Progenitor cell of endocrine pancreas (in vitro differentiated cells): ENCODE measurements around the gene CALR. TPM values are rescaled to one million over a fixed set of nuclear protein-coding genes. Genes with fewer than 3 reads are reported as not detected.

ENCODE experiments used
- DNase-seq: peaks from one replicate; pipeline ENCODE4 v3.0.0; 2021; ENCODE audit warnings: low spot score; ENCODE audit not compliant: unreplicated experiment
- H3K27ac Mint-ChIP-seq: 2 replicates; pipeline ENCODE4 v1.8.0; 2021; ENCODE audit warnings: mild to moderate bottlenecking, moderate library complexity, mixed read lengths
- H3K27me3 Mint-ChIP-seq: 2 replicates; pipeline ENCODE4 v1.8.0; 2021; ENCODE audit warnings: mixed read lengths
- H3K36me3 Mint-ChIP-seq: 2 replicates; pipeline ENCODE4 v1.8.0; 2022; ENCODE audit warnings: mixed read lengths; ENCODE audit not compliant: insufficient read depth
- H3K4me1 Mint-ChIP-seq: 2 replicates; pipeline ENCODE4 v1.8.0; 2021; ENCODE audit warnings: low read depth, mixed read lengths
- H3K4me3 Mint-ChIP-seq: 2 replicates; pipeline ENCODE4 v1.8.0; 2021; ENCODE audit warnings: low read depth, mild to moderate bottlenecking, moderate library complexity, mixed read lengths
- H3K9me3 Mint-ChIP-seq: 2 replicates; pipeline ENCODE4 v1.8.0; 2021; ENCODE audit warnings: low read depth, mixed read lengths
- total RNA-seq: library from RNA; stranded (reverse); gene quantifications from 2 replicates; pipeline ENCODE4 v1.2.1, GENCODE V29; 2021
- TF ChIP-seq, protein P1 (sequence below): fragments of 200-600 bp; sonication (generic); IDR thresholded peaks from one replicate; pipeline ENCODE4 v1.5.0; 2021; ENCODE audit warnings: antibody characterized with exemption, mild to moderate bottlenecking; ENCODE audit not compliant: unreplicated experiment

The CALR gene
- total RNA-seq, 1 donor from 2014 or later: 707 TPM

- DNase-seq: no peak
- Mint-ChIP-seq H3K9me3 (no peaks in the 10 kb centered on the region), H3K4me3 (peak overlapping the region; percentile 50), H3K36me3 (no peaks in the 10 kb centered on the region), H3K27ac (no peak overlapping the region), H3K4me1 (peaks cover 3% of the 10 kb centered on the region), H3K27me3 (peaks cover 12% of the 10 kb centered on the region)
- TF ChIP-seq, protein P1, sequence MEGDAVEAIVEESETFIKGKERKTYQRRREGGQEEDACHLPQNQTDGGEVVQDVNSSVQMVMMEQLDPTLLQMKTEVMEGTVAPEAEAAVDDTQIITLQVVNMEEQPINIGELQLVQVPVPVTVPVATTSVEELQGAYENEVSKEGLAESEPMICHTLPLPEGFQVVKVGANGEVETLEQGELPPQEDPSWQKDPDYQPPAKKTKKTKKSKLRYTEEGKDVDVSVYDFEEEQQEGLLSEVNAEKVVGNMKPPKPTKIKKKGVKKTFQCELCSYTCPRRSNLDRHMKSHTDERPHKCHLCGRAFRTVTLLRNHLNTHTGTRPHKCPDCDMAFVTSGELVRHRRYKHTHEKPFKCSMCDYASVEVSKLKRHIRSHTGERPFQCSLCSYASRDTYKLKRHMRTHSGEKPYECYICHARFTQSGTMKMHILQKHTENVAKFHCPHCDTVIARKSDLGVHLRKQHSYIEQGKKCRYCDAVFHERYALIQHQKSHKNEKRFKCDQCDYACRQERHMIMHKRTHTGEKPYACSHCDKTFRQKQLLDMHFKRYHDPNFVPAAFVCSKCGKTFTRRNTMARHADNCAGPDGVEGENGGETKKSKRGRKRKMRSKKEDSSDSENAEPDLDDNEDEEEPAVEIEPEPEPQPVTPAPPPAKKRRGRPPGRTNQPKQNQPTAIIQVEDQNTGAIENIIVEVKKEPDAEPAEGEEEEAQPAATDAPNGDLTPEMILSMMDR: no peak
These were observed 27.4 kb downstream of the CALR start for GRCh38 chr19:12965812-12966135.

GRCh38 chr19:12967907-12968306 lies 29.5 kb downstream of the CALR start:
- TF ChIP-seq, protein P1: no peak
- no peaks in the 10 kb centered on the region for H3K9me3 Mint-ChIP-seq

GRCh38 chr19:12969292-12969988 lies 31.0 kb downstream of the CALR start, which contains the start of gene DAND5:
TSS of gene DAND5 (plus strand) at chr19:12969576. CDS start at chr19:12969661, 85 bp downstream.
- Mint-ChIP-seq H3K9me3 (no peaks in the 10 kb centered on the region), H3K27me3 (peaks cover 14% of the 10 kb centered on the region), H3K4me1 (peaks cover 3% of the 10 kb centered on the region), H3K36me3 (no peaks in the 10 kb centered on the region), H3K27ac (no peak within 1 kb of the TSS), H3K4me3 (no peak within 1 kb of the TSS)
- no peak for DNase-seq
- TF ChIP-seq, protein P1: no peak

More at GRCh38 chr19:12967907-12968306, 29.5 kb downstream of the CALR start:
- Mint-ChIP-seq H3K4me3 (no peak overlapping the region), H3K27ac (no peak overlapping the region), H3K4me1 (peaks cover 3% of the 10 kb centered on the region), H3K27me3 (peaks cover 13% of the 10 kb centered on the region), H3K36me3 (no peaks in the 10 kb centered on the region)
- DNase-seq: no peak

GRCh38 chr19:12970070-12970820 lies 31.8 kb downstream of the CALR start:
- TF ChIP-seq, protein P1: no peak
- Mint-ChIP-seq H3K4me1 (peaks cover 2% of the 10 kb centered on the region), H3K4me3 (no peak overlapping the region), H3K36me3 (no peaks in the 10 kb centered on the region), H3K27ac (no peak overlapping the region), H3K27me3 (peaks cover 14% of the 10 kb centered on the region), H3K9me3 (no peaks in the 10 kb centered on the region)
- no peak for DNase-seq

DNA sequence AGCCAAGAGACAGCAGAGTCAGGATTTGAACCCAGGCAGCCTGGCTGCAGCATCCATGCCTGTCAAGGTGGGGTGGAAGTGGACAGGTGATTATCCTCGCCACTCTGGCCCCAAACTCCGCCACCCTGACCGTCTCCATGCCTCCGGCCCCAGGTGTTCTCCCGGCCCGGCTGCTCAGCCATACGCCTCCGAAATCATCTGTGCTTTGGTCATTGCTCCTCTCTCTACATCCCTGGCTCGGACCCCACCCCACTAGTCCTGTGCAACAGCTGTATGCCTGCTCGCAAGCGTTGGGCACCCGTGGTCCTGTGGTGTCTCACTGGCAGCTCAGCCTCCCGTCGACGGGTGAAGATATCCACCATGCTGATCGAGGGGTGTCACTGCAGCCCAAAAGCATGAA lies 34.8 kb downstream of the CALR start:
- no peak for DNase-seq
- H3K27me3 Mint-ChIP-seq: peaks cover 27% of the 10 kb centered on the region

More for the DNA sequence above, 34.8 kb downstream of the CALR start:
- H3K4me1 Mint-ChIP-seq: no peaks in the 10 kb centered on the region
- H3K9me3 Mint-ChIP-seq: no peaks in the 10 kb centered on the region
- H3K36me3 Mint-ChIP-seq: no peaks in the 10 kb centered on the region
- H3K4me3 Mint-ChIP-seq: no peak overlapping the region
- TF ChIP-seq, protein P1: no peak
- no peak overlapping the region for H3K27ac Mint-ChIP-seq
